ENCODE data around the gene LRRFIP2.

DNA sequence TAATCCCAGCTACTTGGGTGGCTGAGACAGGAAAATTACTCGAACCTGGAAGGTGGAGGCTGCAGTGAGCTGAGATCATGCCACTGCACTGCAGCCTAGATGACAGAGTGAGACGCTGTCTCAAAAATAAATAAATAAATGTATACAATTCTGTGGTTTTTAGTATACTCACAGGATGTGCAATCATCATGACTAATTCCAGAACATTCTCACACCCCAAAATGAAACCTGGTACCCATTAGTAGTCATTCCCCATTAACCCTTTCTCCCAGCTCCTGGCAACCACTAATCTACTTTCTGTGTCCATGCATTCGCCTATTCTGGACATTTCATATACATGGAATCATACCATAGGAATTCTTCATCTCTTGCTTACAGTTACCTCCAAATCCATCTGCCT lies 44.5 kb downstream of the LRRFIP2 start:
- TF ChIP-seq, protein P1, sequence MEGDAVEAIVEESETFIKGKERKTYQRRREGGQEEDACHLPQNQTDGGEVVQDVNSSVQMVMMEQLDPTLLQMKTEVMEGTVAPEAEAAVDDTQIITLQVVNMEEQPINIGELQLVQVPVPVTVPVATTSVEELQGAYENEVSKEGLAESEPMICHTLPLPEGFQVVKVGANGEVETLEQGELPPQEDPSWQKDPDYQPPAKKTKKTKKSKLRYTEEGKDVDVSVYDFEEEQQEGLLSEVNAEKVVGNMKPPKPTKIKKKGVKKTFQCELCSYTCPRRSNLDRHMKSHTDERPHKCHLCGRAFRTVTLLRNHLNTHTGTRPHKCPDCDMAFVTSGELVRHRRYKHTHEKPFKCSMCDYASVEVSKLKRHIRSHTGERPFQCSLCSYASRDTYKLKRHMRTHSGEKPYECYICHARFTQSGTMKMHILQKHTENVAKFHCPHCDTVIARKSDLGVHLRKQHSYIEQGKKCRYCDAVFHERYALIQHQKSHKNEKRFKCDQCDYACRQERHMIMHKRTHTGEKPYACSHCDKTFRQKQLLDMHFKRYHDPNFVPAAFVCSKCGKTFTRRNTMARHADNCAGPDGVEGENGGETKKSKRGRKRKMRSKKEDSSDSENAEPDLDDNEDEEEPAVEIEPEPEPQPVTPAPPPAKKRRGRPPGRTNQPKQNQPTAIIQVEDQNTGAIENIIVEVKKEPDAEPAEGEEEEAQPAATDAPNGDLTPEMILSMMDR (IDR thresholded peaks at IDR 0.05; ENCODE audit: low read length), result no peak
- no peak for TF ChIP-seq EZH2 (optimal IDR thresholded peaks at IDR 0.05; ENCODE audit: low read depth, low read length)

Data from MM.1S (cell line).